SH-SY5Y (cell line): ENCODE data around the gene ABR.

Experiments
- GATA2 ChIP-seq: IDR thresholded peaks from 2 replicates; pipeline ENCODE4 v1.6.1; 2011; ENCODE audit warnings: mild to moderate bottlenecking, low read depth, low read length
- GATA3 ChIP-seq: IDR thresholded peaks from 2 replicates; pipeline ENCODE4 v1.6.1; 2011; ENCODE audit warnings: low read depth, mild to moderate bottlenecking, low read length, moderate library complexity

DNA sequence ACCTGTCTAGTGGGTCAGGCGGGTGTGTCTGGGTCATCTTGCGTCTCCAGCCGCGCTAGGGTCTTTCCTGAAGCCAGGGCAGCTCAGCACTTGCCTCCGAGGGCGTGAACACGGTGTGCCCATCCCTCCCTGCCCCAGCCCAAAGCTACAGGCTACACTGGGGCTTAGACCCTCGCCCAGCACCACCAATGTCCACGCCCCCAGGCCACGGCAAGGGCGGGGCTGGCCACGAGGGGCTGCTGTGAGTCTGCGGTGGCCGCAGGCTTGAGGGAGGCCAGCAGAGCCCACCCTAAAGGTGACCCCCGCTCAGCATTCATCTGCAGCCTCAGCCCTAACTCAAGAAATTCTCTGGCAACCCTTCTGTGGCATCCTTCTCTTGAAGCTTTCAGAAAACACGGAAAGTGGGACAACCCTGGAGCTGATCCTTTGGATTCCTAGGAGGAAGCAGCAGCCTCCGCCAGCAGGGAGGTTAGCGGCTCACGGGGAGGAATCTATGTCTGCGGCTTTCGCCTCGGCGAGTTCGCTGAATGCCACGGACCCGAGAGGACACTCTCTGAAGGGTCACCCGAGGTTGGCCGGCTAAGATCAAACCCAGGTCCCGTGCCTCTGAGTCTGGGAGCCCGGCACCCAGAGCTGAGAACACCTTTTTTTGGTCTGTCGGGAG lies 141.2 kb downstream of the ABR start:
- TF ChIP-seq GATA3 (no peak), GATA2 (no peak)
